NCI-H128 (cell line): Measurements from ENCODE around the gene SS18L1.

Experiments
- DNase-seq: peaks from one replicate; lab custom pipeline; 2025; ENCODE audit not compliant: unreplicated experiment; lab: John Stamatoyannopoulos, UW

SS18L1 gene

GRCh38 chr20:62208795-62209755 is 65.5 kb downstream of the SS18L1 start:
- DNase-seq, result no peak

DNA sequence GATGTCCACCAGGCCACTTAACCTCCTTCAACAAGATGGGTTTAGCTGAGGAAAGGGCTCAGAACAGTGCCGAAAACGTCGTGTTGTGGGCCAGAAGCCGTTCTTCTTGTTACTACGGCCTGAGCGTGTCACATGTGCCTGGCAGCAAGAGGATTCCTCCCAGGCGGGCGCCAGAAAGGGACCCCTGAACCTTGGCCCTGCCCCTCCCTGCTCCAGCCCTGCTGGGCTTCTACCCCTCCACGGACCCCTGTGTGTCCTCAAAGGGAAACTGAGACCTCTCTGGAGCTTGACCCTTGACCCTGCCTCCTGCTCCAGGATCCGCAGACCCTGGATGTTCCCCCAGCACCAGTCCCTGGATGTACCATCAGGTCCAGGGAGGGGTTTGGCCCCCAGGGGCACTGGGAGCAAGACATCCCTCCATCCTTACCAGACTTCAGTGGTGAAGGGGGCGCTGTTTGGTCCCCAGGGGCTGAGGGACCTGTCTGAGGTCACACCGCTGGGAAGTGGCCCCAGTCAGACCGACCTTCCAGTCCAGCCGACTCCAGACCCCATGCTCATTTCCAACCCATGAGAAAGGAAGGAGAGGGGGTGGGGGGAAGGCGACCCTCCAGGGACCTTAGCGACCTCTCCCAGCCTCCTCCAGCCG is 66.4 kb downstream of the SS18L1 start:
- no peak for DNase-seq

DNA sequence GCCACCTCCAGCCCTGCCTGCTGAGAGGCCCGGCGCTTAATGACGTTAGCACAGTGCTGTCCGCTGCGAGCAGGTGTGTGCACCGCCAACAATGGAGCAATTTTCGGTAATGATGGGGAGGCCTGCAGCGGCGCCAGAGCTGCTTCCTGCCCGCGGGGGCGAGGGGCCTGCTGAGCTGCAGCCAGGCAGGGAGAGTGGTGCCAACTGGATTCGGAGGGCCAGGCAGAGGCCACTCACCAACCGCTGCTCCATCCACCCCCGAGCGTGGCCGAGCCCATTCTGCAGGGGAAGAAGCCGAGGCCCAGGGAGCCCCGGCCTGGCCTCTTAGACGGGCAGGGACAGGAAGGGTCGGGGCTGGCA is 66.9 kb downstream of the SS18L1 start:
- no peak for DNase-seq

DNA sequence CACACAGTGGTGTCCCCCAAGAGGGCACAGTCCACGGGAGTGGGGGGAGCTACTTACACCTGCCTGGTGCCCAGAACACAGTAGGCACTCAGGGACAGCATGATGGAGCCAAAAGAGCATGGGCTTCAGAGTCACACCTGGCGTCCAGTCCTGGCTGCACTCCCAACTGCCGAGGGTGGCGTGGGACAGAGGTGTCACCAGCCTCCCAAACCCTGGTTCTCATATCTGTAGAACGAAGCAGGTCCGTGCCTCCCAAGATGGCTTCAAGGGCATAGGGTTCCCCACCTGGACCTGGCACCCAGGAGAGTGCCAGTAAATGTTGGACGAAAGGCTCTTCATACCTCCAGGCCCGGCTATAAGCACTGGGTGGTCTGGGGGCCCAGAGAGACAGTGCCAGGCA is 67.6 kb downstream of the SS18L1 start:
- no peak for DNase-seq

GRCh38 chr20:62211769-62212288 is 68.3 kb downstream of the SS18L1 start:
- no peak for DNase-seq

DNA sequence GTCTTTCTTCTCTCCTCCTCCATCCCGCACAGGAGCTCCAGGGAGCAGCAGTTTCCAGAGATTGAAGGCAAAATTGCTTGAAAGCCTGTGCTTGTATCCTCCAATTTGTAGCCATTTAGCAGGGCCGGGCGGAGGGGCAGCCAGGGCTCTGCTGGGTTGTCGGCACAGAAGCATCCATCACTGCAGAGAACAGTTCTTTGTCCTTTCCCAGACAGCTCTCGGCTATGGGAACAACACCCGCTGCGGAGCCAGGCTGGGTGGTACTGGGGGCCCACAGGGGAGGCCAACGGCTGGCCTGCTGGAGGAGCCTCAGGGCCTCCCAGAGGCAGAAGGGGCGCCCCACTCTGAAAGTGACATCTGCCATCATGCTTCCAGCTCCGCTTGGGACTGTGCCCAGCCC is 68.7 kb downstream of the SS18L1 start:
- no peak for DNase-seq

- DNase-seq, result no peak
Measured at GRCh38 chr20:62214067-62214466, 70.5 kb downstream of the SS18L1 start.

GRCh38 chr20:62215020-62215990 is 71.7 kb downstream of the SS18L1 start:
- DNase-seq, result no peak

- DNase-seq, result no peak
Measured at GRCh38 chr20:62215991-62216635, 72.5 kb downstream of the SS18L1 start.

DNA sequence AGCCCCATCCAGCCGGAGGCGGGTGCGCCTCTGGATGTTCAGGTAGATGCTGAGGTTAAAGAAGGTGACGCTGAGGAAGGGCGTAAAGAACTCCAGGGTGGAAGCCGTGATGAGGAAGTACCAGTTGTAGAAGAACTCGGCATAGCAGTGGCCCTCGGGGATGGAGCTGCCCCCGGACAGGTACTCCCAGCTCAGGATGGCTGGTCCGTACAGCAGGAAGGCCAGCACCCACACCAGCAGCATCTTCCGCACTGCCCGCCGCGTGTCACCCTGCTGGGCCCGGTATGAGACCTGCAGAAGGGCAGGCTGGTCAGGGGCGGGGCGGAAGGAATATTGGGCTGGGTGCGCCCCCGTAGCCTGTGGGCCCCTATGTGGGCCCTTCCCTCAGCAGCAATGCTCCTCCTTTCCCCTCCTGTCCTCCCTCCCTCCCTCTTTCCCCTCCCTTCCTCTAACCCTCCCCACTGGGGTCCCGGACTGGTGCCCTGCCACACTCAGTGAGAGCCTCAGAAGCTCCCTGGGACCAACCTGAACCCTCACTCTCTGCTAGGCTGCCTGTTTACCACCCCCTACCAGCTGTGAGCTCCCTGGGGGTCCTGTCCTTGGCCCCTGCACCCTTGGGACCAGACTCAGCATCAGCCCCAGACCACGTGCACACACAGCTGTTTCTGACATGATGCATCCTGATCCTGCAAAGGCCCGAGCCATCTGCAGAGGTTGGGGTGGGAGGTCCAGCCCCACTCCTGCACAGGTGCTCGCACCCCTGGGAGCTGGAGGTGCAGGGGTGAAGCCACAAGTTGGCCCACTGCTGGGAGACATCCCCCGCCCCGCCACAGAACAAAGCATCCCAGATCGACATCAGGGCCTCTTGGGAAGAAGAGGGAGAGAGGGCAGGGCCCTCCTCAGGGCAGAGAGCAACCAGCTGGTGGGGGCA is 73.3 kb downstream of the SS18L1 start:
- DNase-seq, result no peak

DNA sequence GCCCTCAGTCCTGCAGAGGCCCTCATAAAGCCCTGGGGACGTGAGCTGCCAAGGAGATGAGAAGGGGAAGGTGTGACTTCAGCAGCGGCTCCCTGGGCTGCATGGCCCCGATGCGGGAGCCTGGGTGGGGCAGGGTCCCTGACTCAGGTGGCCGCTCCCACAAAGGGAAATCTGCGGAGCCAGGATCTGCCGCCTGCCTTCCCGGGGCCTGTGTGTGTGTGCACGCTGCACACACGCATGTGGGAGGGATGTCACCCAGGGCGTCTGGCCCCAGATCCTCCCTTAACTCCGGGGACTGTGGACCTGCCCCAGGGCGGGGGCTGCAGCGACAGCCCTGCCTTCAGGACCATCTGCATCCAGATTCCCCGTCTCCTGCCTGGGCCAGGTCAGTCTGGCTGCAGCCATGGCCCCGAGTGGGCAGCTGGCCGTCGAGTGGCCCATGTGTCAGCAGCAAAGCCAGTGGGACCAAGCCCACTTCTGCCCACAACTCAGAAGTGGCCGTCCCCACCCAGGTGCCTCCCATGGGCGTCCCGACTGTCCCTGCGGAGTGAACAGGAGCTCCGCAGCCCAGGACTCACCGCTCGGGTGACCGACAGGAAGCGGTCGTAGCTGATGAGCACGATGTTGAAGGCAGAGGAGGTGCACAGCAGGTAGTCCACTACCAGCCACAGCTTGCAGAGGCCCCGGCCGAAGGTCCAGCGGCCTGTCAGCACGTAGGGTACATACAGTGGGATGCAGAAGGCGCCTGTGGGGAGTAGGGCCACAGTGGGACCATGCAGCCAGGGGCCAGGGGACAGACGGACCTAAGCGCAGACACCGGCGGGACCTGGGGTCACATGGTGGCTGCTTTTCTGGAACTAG is 74.6 kb downstream of the SS18L1 start:
- no peak for DNase-seq

- DNase-seq, result peak; percentile 15
Measured at GRCh38 chr20:62219101-62219991, 75.8 kb downstream of the SS18L1 start.

- peak; percentile 12 for DNase-seq
Measured at GRCh38 chr20:62219992-62220665, 76.6 kb downstream of the SS18L1 start, which contains the start of gene HRH3. Gene HRH3, minus strand, starts transcription at chr20:62220278. Its CDS starts 308 bp downstream, at chr20:62219970.

DNA sequence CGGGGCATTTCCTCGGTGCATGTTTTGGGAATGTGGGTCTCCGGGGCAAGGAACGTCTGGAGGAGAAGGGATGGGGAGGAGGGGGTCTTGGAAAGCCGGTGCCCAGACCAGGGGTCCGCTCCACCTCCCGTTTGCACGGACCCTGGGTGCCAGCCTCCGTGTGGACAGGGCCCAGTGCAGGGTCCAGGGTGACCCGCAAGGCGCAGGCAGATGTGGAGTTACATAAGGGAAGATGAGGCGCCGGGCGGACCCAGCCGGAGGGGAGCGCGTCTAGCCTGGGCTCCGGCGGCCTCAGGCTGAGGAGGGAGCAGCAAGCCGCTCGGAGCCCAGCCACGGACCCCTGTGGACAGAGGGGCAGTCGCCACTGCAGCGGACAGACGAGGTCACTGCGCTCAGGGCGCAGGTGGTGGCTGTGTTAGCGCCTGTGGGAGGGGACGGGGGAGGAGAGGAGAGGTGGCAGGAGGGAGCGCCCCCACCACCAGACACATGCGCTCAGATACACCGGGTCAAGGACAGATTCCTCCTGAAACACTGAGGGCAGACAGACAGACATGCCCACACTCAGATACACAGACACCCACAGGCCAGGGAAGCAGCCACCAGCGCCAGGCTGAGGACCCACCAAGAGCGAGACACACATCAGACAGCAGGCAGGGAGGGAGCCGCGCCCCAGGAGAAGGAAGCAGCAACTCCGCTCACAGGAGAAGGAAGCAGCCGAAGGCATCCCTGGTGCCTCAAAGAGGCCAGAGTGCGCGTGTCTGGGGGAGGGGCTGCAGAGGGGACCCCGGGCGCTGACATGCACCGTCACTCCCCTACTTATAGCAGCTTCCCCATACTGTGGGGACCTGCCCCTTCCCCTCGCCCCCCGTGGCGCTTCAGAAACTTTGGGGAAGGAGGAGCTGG is 77.3 kb downstream of the SS18L1 start:
- DNase-seq, result no peak

DNA sequence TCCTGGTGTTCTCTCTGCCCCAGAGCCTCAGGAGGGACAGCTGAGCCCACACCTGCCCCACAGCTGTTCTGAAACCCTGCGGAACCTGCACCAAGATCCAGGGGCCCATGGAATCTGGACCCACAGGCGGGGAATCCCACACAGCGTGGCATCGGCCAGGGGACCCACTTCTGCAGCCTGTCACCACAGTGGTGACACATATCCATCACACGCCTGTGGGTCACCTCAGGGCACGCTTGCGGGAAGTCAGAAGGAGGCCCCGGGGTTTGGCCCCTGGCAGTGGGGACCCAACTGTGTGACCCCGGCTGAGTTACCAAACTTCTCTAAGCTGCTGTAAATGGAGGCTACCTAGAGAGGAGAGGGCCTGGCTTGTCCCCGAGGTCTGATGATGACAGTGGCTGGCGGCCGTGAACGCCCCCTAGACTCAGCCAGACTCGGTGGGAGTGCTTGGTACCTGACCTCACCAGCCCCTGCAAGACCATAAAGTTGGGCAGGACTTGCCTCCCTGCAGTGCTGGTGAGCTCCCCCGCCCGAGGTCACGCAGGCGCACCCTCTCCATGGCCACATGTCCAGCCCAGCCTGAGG is 78.8 kb downstream of the SS18L1 start:
- no peak for DNase-seq
